SHP77 (cell line): ENCODE measurements around the gene ATP2C1.
"Not testable (repeated sequence)": the region's sequence is repeated elsewhere in the genome, so short reads cannot be mapped to it uniquely, and the experiment has no call there.

Experiments
- DNase-seq, 2 experiments: peaks; one replicate each; lab custom pipeline; 2025; lab: John Stamatoyannopoulos, UW

The ATP2C1 gene

DNA sequence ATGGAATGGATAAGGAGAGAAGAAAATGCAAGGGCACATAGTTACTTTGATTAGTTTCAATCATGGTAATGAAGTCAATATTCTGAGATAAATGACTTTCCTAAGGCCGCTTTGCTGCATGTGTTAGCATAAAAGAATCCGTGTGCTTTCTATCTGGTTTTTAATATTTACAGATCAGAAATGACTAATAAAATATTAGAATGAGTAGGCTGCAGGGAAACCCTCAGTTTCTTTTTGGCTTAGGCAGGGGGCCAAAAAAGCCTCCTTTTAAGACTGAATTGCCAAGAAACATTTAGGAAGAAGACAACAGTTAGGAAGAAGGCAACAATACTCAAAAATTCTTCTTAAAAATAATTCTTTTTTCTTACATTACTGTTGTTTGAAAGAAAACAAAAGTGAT, 144.4 kb downstream of the ATP2C1 start:
- DNase-seq: no peak

DNA sequence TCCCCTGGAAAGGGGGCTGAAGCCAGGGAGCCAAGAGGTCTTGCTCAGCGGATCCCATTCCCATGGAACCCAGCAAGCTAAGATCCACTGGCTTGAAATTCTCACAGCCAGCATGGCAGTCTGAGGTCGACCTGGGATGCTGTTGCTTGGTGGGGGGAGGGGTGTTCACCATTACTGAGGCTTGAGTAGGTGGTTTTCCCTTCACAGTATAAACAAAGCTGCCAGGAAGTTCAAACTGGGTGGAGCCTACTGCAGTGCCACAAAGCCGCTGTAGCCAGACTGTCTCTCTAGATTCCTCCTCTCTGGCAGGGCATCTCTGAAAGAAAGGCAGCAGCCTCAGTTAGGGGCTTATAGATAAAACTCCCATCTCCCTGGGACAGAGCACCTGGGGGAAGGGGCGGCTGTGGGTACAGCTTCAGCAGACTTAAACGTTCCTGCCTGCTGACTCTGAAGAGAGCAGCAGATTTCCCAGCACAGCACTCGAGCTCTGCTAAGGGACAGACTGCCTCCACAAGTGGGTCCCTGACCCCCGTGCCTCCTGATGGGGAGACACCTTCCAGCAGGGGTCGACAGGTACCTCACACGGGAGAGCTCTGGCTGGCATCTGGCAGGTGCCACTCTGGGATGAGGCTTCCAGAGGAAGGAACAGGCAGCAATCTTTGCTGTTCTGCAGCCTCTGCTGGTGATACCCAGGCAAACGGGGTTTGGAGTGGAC, 148.5 kb downstream of the ATP2C1 start:
- not testable (repeated sequence) for DNase-seq

DNA sequence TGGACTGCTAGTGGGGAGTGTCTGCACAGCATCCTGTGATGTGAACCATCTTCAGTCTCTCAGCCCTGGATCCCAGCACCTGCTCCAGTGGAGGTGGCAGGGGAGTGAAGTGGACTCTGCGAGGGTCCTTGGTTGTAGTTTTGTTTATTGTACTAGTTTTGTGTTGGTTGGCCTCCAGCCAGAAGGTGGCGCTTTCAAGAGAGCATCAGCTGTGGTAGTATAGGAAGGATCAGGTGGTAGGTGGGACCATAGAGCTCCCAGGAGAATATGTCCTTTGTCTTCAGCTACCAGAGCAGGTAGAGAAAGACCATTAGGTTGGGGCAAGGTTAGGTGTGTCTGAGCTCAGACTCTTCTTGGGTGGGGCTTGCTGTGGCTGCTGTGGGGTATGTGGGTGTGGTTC, 153.7 kb downstream of the ATP2C1 start:
- peak in 1 of 2 experiments; percentile 5 for DNase-seq

DNA sequence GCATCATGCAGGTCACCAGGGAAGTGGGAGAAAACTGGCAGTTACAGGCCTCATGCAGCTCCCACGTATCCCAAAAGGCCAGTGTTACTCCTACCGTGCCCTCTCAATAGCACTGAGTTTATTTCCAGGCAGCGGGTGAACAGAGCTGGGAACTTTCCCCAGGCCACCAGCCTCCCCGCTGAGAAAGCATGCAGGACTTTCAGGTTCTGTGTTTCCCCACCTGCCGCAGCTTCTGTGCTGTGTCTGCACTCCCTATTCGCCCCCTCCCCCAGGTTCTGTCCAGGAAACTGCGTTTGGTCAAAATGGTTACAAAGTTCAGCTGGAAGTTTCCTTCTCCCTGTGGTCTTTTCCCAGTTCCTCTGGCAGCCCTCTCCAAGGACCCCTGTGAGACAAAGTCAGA, 154.1 kb downstream of the ATP2C1 start:
- DNase-seq: no peak

DNA sequence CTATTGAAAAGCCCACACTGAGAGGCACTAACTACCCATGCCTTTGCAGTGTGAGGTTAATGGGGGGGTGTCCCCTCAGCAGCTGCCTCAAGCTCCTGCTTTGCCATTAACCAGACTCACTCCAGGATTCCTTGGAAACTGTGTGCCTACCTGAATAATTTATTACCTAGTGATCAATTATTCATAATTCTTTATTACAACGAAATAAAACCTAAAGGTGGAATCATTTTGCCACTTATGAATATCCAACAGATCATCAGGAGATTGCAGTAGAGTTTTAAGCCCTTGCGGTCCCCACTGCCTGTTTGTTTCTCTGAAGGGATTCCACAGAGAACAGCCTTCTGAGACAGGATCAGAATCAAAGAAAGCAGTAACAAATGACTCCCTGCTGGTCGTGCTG, 156.1 kb downstream of the ATP2C1 start:
- DNase-seq: no peak

DNA sequence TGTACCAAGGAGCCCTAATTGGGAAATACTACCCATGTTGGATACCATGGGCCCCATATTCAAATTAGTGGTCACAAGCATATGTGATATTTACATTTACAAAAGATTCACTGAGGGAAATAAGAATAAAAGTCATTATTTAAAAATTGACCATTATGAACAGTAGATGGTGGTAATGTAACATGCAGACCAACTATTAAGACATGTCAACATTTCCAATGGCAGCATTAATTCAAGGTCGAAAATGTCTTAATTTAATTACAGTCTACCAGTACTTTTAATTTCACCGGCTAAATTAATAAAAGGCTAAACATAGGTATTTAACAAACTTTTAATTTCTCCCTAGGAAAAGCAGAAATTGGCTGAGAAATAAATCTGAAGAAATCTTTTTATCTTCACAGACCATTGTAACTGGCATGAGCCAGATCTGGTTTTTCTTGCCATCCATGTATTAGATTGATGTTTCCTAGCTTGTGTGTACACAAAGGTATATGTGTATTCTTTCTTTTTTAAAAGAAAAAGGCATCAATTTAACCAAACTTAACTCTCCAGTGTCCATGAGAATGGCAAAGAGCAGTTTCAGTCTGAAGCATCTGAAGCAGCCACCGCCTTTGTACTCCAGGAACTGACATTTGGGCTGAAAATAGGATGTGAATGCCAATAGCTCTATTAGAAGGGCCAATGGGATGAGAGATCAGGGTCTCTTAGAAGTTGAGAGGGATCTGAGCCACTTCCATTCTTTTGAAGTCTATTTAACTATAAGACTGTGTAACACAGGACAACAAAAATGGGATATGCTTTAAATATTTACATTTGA, 159.4 kb downstream of the ATP2C1 start:
- no peak for DNase-seq
